ENCODE results near the gene PRKAG1. TPM values are rescaled to one million over a fixed set of nuclear protein-coding genes. Genes with fewer than 3 reads are reported as not detected.

The PRKAG1 gene
- total and polyA plus RNA-seq, 2 donors (not counting 1 experiment from before 2014, with no cell fraction given), result 28.5 to 60.0 TPM

DNA sequence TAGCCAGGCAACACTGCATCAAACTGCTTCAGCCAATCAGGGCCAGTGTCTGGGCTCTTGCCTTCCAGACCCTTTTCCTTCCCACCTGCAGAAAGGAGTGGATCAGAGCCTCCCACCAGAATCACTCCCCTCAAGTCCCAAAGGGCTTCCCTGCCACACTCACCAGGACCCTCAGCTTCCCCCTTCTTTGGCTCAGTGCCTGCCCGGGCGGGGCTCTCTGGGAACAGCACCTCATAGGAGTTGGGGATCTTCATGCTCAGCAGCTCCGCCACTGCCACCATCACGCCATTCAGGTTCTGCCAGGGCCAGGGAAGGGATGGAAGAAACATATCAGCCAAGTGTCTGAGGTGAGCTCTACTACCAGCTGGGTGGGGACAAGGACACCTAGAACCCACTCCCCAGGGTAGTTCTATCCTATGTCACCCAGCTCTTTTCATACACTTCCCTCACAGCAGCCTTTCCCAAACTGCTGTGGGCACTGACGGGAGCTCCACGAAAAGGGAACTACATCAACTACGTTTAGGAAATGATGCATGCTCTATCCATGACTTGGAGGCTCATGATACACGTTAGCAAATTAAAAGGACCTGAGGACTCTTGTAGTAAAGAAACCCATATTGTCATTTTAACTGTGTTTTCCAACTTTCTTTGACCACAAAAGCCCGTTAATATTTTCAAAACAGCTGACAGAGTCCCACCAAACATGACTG, 9.4 kb upstream of the PRKAG1 start:
- no peak overlapping the region for H3K4me3 ChIP-seq (ENCODE audit: control extremely low read depth in 1 of 5, extremely low read depth in 1 of 5, insufficient read depth in 1 of 5, low read depth in 2 of 5, low read length in 4 of 5)
- peaks cover 15% of the 10 kb centered on the region for H3K79me2 ChIP-seq (ENCODE audit: control insufficient read depth, insufficient read depth, low read length)
- no peak overlapping the region for H2AFZ ChIP-seq (ENCODE audit: insufficient read depth, low read depth, low read length, poor library complexity, severe bottlenecking)
- Mint-ChIP-seq H3K4me3 (no peak overlapping the region), H3K4me1 (no peaks in the 10 kb centered on the region), H3K27me3 (no peaks in the 10 kb centered on the region), H3K9me3 (ENCODE audit: insufficient read depth) (no peaks in the 10 kb centered on the region), H3K27ac (no peak overlapping the region)
- no peak overlapping the region for H3K27ac ChIP-seq (ENCODE audit: low read length in 2 of 2)
- ChIA-PET CTCF (interaction anchor here (1.0 to 1.7 kb wide), 3 partner anchors 31 to 160 kb away, joined by 3 to 9 read pairs (median 3); no protein-coding TSS in a partner anchor), POLR2A (interaction anchor here (0.7 kb wide), 1 partner anchor 9 kb away, joined by 3 read pairs; no protein-coding TSS in a partner anchor)
- H3K4me2 ChIP-seq (replicated peaks; ENCODE audit: low read depth, low read length, poor library complexity, severe bottlenecking), result no peak overlapping the region
- 96% methylated on average over 6 of the region's 9 CpGs for WGBS (ENCODE audit: insufficient coverage)
- intact Hi-C loops (cut with micrococcal nuclease), result no loop called here
- no peak for ATAC-seq (ENCODE audit: low read depth)
- H3K9me3 ChIP-seq (ENCODE audit: control extremely low read depth in 1 of 3, control insufficient read depth in 2 of 3, insufficient read depth in 1 of 3, low read length in 2 of 3), result no peaks in the 10 kb centered on the region
- no peak overlapping the region for H3K9ac ChIP-seq (ENCODE audit: low read length)
- no peaks in the 10 kb centered on the region for H3K4me1 ChIP-seq (ENCODE audit: control insufficient read depth in 2 of 2, insufficient read depth in 2 of 2, low read length in 2 of 2)
- H3K36me3 ChIP-seq (replicated peaks in 1 of 2; ENCODE audit: control extremely low read depth in 1 of 2, control insufficient read depth in 1 of 2, extremely low read depth in 1 of 2, insufficient read depth in 2 of 2, low read length in 1 of 2), result peaks cover 2 to 73% of the 10 kb centered on the region in 2 experiments
- no peak for DNase-seq
- H4K20me1 ChIP-seq (ENCODE audit: control insufficient read depth, insufficient read depth, low read length, poor library complexity, severe bottlenecking), result peaks cover 12% of the 10 kb centered on the region
- TF ChIP-seq EZH2 (IDR thresholded peaks at IDR 0.05; ENCODE audit: borderline replicate concordance, insufficient read depth, low read depth, low read length, poor library complexity, severe bottlenecking), result no peak
- TF ChIP-seq, protein P1, sequence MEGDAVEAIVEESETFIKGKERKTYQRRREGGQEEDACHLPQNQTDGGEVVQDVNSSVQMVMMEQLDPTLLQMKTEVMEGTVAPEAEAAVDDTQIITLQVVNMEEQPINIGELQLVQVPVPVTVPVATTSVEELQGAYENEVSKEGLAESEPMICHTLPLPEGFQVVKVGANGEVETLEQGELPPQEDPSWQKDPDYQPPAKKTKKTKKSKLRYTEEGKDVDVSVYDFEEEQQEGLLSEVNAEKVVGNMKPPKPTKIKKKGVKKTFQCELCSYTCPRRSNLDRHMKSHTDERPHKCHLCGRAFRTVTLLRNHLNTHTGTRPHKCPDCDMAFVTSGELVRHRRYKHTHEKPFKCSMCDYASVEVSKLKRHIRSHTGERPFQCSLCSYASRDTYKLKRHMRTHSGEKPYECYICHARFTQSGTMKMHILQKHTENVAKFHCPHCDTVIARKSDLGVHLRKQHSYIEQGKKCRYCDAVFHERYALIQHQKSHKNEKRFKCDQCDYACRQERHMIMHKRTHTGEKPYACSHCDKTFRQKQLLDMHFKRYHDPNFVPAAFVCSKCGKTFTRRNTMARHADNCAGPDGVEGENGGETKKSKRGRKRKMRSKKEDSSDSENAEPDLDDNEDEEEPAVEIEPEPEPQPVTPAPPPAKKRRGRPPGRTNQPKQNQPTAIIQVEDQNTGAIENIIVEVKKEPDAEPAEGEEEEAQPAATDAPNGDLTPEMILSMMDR (IDR thresholded peaks at IDR 0.05), result no peak
- no peaks in the 10 kb centered on the region for H3K27me3 ChIP-seq (replicated peaks in 1 of 4; ENCODE audit: control extremely low read depth in 1 of 4, control insufficient read depth in 3 of 4, insufficient read depth in 4 of 4, low read length in 3 of 4)

Measured in B cell (primary cell).